ENCODE data around the gene MECP2.
A peak's percentile ranks its signal among the peaks of the same experiment; 100 is the strongest.
"Not testable (repeated sequence)": the region's sequence is repeated elsewhere in the genome, so short reads cannot be mapped to it uniquely, and the experiment has no call there.

Gene MECP2

GRCh38 chrX:154097589-154098541 is at the start of gene MECP2:
TSS of gene MECP2 (minus strand) at chrX:154097717.
- DNase-seq: peak; percentile 93

DNA sequence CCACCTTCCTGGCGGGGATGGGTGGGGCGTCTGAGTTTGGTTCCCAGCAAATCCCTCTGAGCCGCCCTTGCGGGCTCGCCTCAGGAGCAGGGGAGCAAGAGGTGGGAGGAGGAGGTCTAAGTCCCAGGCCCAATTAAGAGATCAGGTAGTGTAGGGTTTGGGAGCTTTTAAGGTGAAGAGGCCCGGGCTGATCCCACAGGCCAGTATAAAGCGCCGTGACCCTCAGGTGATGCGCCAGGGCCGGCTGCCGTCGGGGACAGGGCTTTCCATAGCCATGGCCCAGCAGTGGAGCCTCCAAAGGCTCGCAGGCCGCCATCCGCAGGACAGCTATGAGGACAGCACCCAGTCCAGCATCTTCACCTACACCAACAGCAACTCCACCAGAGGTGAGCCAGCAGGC is 46.5 kb upstream of the MECP2 start, which contains the start of gene OPN1LW:
Gene OPN1LW, plus strand, starts transcription at position 234 of the 400 bp plus-strand sequence. Its CDS starts 41 bp downstream, at position 275.
- not testable (repeated sequence) for DNase-seq

- DNase-seq: no peak
Observed at GRCh38 chrX:154142950-154143745, 45.6 kb upstream of the MECP2 start.

- no peak for DNase-seq
Observed at GRCh38 chrX:154142386-154142785, 44.9 kb upstream of the MECP2 start.

GRCh38 chrX:154140742-154141141 is 43.2 kb upstream of the MECP2 start:
- no peak for DNase-seq

DNA sequence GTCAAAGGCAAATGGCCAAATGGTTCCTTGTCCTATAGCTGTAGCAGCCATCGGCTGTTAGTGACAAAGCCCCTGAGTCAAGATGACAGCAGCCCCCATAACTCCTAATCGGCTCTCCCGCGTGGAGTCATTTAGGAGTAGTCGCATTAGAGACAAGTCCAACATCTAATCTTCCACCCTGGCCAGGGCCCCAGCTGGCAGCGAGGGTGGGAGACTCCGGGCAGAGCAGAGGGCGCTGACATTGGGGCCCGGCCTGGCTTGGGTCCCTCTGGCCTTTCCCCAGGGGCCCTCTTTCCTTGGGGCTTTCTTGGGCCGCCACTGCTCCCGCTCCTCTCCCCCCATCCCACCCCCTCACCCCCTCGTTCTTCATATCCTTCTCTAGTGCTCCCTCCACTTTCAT is 42.7 kb upstream of the MECP2 start:
- no peak for DNase-seq

GRCh38 chrX:154138857-154139256 is 41.3 kb upstream of the MECP2 start:
- DNase-seq: no peak

DNA sequence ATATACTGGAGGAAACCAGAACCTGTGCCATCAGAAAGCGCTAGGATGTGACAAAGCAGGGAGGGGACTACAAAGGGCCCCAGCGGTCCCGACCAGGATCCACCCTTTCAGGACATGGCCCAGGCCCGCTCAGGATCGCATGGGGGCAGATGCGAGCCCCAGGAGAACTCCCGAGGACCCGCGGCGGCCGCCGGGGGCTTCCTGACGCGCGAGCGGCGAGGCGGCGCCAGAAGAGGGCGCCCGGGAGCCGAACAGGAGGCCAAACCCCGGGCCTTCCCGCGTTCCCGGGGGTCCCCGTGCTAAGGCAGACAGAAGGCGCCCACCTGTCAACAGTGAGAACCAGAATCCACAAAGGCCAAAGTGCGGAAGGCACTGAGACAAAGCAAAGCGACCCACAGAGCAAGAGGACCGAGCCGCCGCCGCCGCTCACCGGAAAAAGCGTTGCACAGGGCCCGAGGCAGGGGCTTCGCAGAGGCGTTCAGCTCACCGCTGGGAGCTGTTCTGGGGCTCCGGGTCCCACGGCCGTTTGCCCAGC is 39.2 kb upstream of the MECP2 start:
- peak; percentile 52 for DNase-seq

DNA sequence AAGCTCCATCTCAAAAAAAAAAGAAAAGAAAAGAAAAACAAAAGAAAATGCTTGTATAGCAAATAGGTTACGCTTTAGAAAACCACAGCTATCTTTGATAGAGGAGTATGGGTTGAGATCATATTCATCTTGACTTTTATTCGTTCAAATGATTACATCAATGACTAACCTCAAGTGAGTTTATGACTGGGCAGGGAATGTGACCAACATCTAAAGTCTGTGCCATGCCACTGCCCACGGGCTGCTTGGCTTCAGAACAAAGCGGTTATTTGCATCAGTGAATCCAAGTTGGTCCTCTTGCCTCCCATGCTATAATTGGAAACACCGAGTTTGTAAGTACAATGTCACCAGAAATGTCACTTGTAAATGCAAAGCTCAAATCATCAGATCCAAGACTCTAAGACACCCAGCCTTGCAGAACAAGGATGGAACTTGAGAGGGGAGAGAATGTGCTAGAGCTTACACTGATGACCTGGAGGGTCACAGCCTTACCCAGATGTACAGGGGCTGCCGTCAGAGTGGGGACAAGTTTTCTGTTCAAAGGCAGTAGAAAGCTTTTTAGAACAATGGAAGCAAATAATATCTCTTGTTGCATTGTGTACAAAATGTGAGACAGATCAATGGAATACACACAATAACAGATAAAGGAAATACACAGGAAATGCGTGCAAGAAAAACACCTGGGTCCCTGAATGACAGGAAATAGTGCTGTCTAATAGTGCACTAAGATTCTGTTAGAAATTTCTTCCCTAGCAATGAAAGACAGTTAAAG is 38.1 kb upstream of the MECP2 start:
- DNase-seq: no peak

- DNase-seq: no peak
Observed at GRCh38 chrX:154132366-154132765, 34.8 kb upstream of the MECP2 start.

GRCh38 chrX:154131955-154132354 is 34.4 kb upstream of the MECP2 start:
- no peak for DNase-seq

GRCh38 chrX:154126101-154126500 is 28.6 kb upstream of the MECP2 start:
- no peak for DNase-seq

GRCh38 chrX:154125391-154126040 is 28.0 kb upstream of the MECP2 start:
- no peak for DNase-seq

GRCh38 chrX:154123241-154124219 is 26.0 kb upstream of the MECP2 start:
- DNase-seq: no peak

- no peak for DNase-seq
Observed at GRCh38 chrX:154121961-154122360, 24.4 kb upstream of the MECP2 start.

DNA sequence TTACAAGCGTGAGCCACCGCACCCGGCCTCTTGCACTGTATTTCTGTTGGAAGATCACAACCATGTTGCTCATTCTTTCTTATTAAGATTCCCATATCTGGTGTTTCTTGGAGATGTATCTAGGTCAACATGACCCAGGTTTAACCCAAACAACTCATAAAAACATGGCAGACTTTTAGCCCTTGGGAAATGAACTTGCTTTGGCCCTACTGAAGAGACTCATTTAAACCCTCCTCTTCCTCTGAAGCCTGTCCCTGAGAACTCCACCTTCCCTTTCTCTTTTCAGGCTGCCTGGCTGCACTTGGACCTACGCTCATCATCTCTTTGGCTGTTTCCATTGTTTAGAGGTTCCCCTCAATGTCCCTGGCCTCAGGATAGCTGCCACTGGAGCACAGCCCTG is 23.7 kb upstream of the MECP2 start:
- DNase-seq: no peak

DNA sequence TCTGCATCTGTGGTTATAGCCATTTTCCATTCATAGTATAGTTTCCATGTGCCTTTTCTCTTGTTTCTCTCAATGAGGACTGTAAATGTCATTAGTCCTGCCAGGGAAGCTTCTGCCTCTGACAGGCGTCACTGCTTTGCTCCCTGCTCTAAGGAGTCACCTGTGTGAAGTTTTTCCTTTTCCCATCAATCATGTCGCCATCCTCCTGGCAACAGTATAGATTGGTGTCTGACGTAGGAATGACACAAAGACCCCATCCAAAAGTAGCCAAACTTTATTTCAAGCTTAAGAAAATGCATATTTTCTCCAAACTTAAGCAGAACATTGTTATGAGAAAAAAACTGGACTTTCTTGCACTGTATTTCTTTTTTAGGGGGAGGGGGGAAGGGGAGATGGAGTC is 23.1 kb upstream of the MECP2 start:
- DNase-seq: no peak

- DNase-seq: no peak
Observed at GRCh38 chrX:154117566-154117965, 20.0 kb upstream of the MECP2 start.

DNA sequence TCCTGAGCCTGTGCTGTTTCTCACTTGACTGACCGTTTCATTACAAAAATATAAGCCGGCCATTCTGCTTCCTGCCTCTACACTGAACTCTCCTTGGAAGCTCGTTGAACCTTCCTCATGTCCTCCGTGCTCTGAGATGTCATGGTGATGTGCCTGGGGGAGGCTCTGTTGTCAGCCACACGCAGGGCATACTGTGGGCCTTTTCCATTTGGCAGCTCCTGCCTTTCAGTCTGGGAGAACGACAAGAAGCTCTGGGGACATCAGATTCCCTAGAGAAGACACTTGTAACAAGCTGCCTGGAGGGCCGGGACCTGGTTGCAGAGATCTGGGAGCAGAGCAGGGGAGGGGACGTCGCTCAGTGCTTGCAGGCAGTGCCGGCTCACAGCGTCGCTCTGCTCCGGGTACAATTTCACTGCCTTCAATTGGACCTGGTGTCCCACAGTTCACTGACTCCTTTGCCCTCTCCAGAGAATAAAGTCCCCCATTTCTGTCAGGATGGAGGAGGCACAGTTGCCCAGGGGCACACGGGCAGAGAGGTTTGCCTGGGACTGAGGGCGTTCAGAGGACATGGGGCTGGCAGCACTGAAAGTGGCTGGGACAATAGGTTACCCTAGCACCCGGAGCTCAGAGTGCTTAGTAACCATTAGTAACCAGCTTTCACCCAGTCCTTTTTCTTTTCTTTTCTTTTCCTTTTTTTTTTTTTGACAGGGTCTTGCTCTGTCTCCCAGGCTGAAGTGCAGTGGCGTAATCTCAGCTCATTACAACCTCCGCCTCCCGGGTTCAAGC is 19.1 kb upstream of the MECP2 start:
- no peak for DNase-seq

- DNase-seq: no peak
Observed at GRCh38 chrX:154115750-154116149, 18.2 kb upstream of the MECP2 start.
